Effector CD8-positive, alpha-beta T cell (primary cell): ENCODE results near the gene NTN5.

Experiments
- DNase-seq: peaks from one replicate; lab custom pipeline; 2025; lab: John Stamatoyannopoulos, UW

Gene NTN5

GRCh38 chr19:48630296-48631063, 42.3 kb downstream of the NTN5 start:
- no peak for DNase-seq

DNA sequence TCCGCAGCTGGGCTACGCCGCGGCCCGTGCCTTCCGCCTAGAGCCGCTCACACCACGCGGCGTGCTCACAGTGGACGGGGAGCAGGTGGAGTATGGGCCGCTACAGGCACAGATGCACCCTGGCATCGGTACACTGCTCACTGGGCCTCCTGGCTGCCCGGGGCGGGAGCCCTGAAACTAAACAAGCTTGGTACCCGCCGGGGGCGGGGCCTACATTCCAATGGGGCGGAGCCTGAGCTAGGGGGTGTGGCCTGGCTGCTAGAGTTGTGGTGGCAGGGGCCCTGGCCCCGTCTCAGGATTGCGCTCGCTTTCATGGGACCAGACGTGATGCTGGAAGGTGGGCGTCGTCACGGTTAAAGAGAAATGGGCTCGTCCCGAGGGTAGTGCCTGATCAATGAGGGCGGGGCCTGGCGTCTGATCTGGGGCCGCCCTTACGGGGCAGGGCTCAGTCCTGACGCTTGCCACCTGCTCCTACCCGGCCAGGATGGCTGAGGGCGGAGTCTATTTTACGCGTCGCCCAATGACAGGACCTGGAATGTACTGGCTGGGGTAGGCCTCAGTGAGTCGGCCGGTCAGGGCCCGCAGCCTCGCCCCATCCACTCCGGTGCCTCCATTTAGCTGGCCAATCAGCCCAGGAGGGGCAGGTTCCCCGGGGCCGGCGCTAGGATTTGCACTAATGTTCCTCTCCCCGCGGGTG, 43.1 kb downstream of the NTN5 start:
- peak; percentile 17 for DNase-seq

GRCh38 chr19:48629297-48629598, 43.6 kb downstream of the NTN5 start:
- no peak for DNase-seq

- no peak for DNase-seq
Observed at GRCh38 chr19:48628486-48629296, 44.1 kb downstream of the NTN5 start.

- no peak for DNase-seq
Observed at GRCh38 chr19:48627865-48628314, 44.9 kb downstream of the NTN5 start.

DNA sequence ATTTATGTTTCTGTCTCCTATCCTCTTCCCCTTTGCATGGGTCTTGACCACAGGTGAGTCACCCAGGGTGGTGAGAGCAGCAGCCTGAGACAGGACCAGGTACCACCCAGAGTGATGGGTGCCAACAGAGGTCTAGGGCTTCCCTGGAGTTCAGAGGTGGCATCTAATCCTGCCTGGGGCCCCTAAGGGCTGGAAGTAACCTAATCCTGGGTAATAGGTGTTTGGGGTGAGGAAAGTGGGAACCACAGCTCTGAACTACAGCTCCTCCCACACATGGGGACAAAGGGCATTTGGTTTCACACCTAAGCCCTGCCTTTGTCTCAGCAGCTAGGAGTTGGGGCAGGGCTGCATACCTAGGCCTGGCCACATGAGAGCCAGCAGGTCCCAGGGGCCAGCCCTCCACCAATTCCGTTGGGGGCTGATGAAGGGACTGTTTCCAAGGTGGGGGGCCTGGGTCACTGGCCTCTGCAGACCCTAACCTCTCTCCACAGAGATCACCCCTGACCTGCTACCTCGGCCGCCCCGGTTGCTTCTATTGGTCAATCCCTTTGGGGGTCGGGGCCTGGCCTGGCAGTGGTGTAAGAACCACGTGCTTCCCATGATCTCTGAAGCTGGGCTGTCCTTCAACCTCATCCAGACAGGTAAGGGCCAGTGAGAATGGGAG, 45.5 kb downstream of the NTN5 start:
- no peak for DNase-seq

DNA sequence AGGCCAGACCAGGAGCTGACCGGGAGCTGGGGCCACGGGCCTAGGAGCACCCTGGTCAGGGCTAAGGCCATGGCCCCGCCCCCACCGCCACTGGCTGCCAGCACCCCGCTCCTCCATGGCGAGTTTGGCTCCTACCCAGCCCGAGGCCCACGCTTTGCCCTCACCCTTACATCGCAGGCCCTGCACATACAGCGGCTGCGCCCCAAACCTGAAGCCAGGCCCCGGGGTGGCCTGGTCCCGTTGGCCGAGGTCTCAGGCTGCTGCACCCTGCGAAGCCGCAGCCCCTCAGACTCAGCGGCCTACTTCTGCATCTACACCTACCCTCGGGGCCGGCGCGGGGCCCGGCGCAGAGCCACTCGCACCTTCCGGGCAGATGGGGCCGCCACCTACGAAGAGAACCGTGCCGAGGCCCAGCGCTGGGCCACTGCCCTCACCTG, 46.9 kb downstream of the NTN5 start:
- DNase-seq, result no peak

- DNase-seq, result no peak
Observed at GRCh38 chr19:48624791-48625723, 47.8 kb downstream of the NTN5 start.

- peak; percentile 92 for DNase-seq
Observed at GRCh38 chr19:48624067-48624594, 48.7 kb downstream of the NTN5 start.

DNA sequence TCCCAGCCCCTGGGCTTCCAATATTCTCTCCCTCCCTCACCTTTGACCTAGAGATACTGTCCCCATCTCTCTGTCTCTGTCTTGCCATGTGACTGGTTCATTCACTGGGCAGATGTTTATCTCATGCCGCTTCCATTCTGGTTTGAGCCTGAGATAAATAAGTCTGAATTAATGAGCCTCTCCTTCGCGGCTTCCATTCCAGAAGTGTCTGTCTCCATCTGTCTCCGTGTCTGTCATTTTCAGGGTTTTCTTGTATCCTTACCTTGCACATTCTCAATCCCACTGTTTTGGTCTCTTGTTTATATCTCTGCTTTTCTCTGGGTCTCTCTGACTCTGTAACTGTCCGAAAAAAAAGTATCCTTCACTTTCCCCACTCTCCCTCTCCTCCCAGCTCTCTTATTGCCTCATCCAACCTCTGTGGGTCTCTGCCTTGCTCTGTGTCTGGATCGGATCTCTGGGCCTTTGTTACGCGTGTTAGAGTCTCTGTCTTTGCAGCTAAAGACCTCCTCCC, 49.2 kb downstream of the NTN5 start:
- DNase-seq, result no peak

- no peak for DNase-seq
Observed at GRCh38 chr19:48619692-48620585, 52.9 kb downstream of the NTN5 start.

DNA sequence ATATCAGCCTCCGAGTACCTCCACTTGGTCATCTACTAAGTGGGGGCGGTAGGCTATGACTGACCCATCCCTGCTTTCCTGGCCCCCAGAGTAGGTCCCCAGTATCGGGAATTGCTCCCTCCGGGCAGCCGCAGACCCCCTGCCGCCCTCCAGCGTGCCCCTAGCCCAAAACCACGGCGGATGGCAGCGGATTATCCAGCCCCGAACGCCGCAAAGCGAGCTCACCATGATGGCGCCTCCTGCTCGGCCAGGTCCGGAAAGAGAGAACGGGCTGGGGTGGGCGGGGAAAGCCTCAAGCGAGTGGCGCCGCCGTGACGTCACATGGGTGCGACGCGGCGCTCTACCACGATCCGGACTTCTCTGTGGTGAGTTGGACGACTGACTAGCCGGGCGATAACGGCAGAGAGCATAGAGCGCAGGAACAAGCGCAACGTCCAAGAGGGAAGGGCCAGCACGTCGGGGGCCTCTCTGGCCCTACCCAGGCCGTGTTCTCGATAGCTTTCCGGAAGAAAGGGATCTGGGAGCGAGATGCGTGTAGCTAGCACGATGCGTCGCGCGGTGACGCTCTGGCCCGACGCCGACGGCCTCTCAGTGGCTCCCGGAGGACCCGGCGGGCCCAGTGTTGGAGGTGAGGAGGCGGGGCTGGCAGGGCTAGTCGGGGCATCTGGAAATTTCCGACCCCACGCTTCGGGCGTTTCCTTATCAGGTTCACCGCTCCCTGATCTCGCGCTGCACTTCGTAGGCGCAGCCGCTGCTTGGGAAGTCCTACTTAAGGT, 53.7 kb downstream of the NTN5 start, which contains the start of the genes RPL18 and SPHK2:
TSS of gene RPL18 (minus strand) at position 263 of the 776 bp plus-strand sequence. CDS start at position 228, 35 bp downstream.
TSS of gene SPHK2 (plus strand) at position 591 of the 776 bp plus-strand sequence. CDS start 1,009 bp downstream, outside the sequence.
- DNase-seq, result peak; percentile 87

GRCh38 chr19:48618278-48618915, 54.4 kb downstream of the NTN5 start:
- DNase-seq, result peak; percentile 46

GRCh38 chr19:48617146-48617937, 55.5 kb downstream of the NTN5 start:
- DNase-seq, result no peak

DNA sequence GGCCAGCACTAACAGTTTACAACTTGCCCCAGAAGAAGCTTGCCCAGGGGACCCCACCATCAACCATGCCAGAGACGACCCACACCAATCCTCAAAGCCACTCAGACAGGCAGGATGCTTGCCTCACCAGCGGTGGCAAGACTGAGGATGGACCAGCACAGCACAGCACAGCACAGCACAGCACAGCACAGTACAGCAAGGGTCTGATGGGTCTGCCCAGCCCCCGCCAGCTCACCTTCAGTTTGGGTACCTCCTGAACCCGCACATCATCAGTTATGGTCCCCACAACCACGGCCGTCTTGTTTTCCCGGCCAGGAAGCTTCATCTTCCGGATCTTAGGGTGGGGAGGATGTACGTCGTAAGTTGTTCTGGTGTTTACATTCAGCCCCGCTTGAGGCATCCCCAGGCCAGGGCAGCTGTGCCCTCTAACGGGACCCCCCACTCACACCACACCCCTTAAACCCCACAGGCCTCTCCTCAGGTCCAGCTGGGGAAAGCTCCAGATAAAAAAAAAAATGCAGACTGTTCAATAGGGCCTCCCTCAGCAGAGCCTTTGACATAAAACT, 56.2 kb downstream of the NTN5 start:
- no peak for DNase-seq

DNA sequence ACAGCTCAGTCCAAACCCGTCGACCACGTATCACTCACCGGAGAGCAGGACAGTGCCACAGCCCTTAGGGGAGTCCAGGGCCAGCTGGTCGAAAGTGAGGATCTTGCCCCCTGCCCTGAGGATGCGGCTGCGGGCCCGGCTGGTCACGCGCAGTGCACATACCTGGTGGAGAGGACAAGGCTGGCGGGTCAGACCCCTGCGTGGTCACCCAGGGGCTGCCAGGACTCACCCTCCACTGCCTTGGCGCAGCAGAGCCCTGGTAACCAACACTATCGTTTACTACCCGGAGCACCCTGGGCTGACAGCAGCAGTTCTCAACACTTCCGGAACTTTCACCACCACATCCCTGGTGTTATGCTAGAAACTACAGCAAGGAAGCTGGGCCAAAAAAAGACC, 56.8 kb downstream of the NTN5 start:
- DNase-seq, result no peak
